Sigmoid colon (tissue), 7 donors: ENCODE measurements around the gene KCNQ1OT1. TPM values are rescaled to one million over a fixed set of nuclear protein-coding genes. Genes with fewer than 3 reads are reported as not detected.

Source experiments
- DNase-seq: peaks from one replicate; pipeline ENCODE4 v3.0.0-alpha.2; 2019
- H3K27ac ChIP-seq, 4 donors: fragments of 200-600 bp; sonication (generic); one replicate each; pipeline ENCODE4 v1.5.1; 2016 to 2019; ENCODE audit warnings: mild to moderate bottlenecking in 1 of 4
- H3K27me3 ChIP-seq, 3 donors: fragments of 200-600 bp; sonication (generic); one replicate each; pipeline ENCODE4 v1.5.1; 2019; ENCODE audit warnings: mild to moderate bottlenecking in 1 of 3
- H3K36me3 ChIP-seq, 4 donors: fragments of 200-600 bp; sonication (generic); one replicate each; pipeline ENCODE4 v1.5.1; 2016 to 2019
- H3K4me1 ChIP-seq, 4 donors: fragments of 200-600 bp; sonication (generic); one replicate each; pipeline ENCODE4 v1.5.1; 2017 to 2019
- H3K4me3 ChIP-seq, 4 donors: fragments of 200-600 bp; sonication (generic); one replicate each; pipeline ENCODE4 v1.5.1; 2017 to 2019; ENCODE audit warnings: mild to moderate bottlenecking in 2 of 4, moderate library complexity in 1 of 4
- H3K9me3 ChIP-seq, 4 donors: fragments of 200-600 bp in 3 of 4; sonication (generic) in 3 of 4; one replicate each; pipeline versions ENCODE4 v1.5.1 to v1.6.1; 2013 to 2019
- EP300 ChIP-seq, 4 donors: sonication (generic); formaldehyde crosslinking; IDR thresholded peaks; one replicate each; pipeline ENCODE4 v1.6.1; 2017; ENCODE audit warnings: antibody characterized with exemption in 4 of 4
- POLR2A ChIP-seq, 2 donors: fragments of 450-650 bp; IDR thresholded peaks; one replicate each; pipeline ENCODE4 v1.6.1; 2016; ENCODE audit warnings: antibody characterized with exemption in 2 of 2, mild to moderate bottlenecking in 2 of 2, moderate library complexity in 2 of 2
- POLR2AphosphoS5 ChIP-seq, 4 donors: sonication (generic); formaldehyde crosslinking; IDR thresholded peaks; one replicate each; pipeline ENCODE4 v1.6.1; 2017; ENCODE audit warnings: antibody characterized with exemption in 4 of 4
- WGBS, 2 donors: extraction: QIAGEN DNeasy Blood & Tissue Kit; methylation state at CpG; one replicate each; pipeline ENCODE4 v1.1.7; 2013; 5-methylcytosine and 5-hydroxymethylcytosine counted together
- intact Hi-C: fragments of 100-400 bp; cut with DNase I; formaldehyde crosslinking; loops from one replicate; pipeline ENCODE4 v1.15.1; 2023
- polyA plus RNA-seq, 3 donors: library from polyadenylated mRNA; stranded (reverse); fragments of 200-250 nt; gene quantifications; one replicate each; pipeline ENCODE4 v1.2.3, GENCODE V29; 2013
- total RNA-seq, 4 donors: library from RNA; depleted of rRNA; stranded (reverse); fragments of >200 nt; gene quantifications; one replicate each; pipeline ENCODE4 v1.1.0, GENCODE V29; 2016
- TF ChIP-seq, protein P1 (sequence below), 4 experiments: fragments of 450-650 bp in 3 of 4; fragments of 200-600 bp in 1 of 4; IDR thresholded peaks; one replicate each; pipeline ENCODE4 v1.5.1; 2016 to 2019; ENCODE audit warnings: antibody characterized with exemption in 4 of 4, mild to moderate bottlenecking in 3 of 4, moderate library complexity in 2 of 4
- donor health status: healthy with polysubstance abuse.
- donor health status: Bipolar disorder and iron deficiency.
- donor health status: healthy.

The KCNQ1OT1 gene
- total and polyA plus RNA-seq, 7 donors, result under 0.01 to 3.6 (median 0.99) TPM

DNA sequence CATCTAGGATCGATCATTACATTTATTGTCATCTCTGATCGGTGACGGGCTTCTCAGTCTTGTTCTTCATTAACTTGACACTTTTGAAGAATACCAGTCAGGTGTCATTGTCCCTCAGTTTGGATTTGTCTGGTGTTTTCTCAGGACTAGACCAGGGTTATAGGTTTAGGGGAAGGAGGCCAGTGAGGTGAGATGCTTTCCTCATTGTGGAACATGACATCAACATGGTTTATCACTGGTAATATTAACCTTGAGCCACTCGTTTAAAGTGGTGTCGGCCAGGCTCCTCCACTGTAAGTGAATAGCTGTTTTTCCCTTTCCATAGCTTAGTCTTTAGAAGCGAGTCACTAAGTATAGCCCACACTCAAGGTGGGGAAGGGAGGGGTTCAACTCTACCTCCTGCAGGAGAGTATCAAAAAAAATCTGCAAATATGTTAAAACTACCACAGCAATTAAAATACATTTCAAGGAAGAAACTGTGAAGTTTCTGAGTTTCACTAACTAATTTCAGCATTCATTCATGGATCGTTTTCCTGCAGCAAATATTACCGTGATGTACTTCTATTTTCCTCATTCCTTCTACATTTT, 42.0 kb downstream of the KCNQ1OT1 start:
- TF ChIP-seq POLR2AphosphoS5 (IDR thresholded peaks at IDR 0.05) (no peak), POLR2A (IDR thresholded peaks at IDR 0.05) (no peak), EP300 (IDR thresholded peaks at IDR 0.05) (no peak)
- TF ChIP-seq, protein P1, sequence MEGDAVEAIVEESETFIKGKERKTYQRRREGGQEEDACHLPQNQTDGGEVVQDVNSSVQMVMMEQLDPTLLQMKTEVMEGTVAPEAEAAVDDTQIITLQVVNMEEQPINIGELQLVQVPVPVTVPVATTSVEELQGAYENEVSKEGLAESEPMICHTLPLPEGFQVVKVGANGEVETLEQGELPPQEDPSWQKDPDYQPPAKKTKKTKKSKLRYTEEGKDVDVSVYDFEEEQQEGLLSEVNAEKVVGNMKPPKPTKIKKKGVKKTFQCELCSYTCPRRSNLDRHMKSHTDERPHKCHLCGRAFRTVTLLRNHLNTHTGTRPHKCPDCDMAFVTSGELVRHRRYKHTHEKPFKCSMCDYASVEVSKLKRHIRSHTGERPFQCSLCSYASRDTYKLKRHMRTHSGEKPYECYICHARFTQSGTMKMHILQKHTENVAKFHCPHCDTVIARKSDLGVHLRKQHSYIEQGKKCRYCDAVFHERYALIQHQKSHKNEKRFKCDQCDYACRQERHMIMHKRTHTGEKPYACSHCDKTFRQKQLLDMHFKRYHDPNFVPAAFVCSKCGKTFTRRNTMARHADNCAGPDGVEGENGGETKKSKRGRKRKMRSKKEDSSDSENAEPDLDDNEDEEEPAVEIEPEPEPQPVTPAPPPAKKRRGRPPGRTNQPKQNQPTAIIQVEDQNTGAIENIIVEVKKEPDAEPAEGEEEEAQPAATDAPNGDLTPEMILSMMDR (IDR thresholded peaks at IDR 0.05), result no peak
- H3K4me1 ChIP-seq, result no peaks in the 10 kb centered on the region
- H3K27ac ChIP-seq, result no peak overlapping the region
- WGBS, 2 donors, result 93 to 95% methylated on average over 8 of the region's 8 CpGs
- no peak for DNase-seq
- H3K4me3 ChIP-seq, result no peak overlapping the region
- no peaks in the 10 kb centered on the region for H3K36me3 ChIP-seq
- intact Hi-C loops, result no loop called here
- H3K27me3 ChIP-seq, result no peaks in the 10 kb centered on the region
- peaks cover 0 to 21% (median 0%) of the 10 kb centered on the region in 4 donors for H3K9me3 ChIP-seq

DNA sequence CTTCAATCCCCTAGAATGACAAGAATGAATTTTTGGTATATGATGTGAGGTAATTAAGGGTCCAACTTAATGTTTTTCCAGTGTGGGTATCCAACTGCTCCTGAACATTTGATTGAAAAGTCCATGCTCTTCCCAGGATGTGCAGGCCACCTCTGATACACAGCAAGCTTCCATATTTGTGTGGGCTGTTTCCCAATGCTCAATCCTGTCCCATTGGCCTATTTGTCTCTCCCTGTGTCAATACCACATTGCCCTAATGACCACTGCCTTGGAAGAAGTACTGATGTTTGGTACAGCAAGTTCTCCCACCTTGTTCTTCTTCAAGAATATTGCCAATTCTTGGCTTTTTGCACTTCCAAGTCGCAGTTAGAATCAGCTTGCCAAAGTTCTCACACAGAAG, 42.9 kb downstream of the KCNQ1OT1 start:
- Histone ChIP-seq H3K36me3 (no peaks in the 10 kb centered on the region), H3K4me3 (no peak overlapping the region), H3K9me3 (peaks cover 0 to 22% (median 0%) of the 10 kb centered on the region in 4 donors), H3K4me1 (no peaks in the 10 kb centered on the region), H3K27ac (no peak overlapping the region), H3K27me3 (no peaks in the 10 kb centered on the region)
- TF ChIP-seq, protein P1 (IDR thresholded peaks at IDR 0.05), result no peak
- TF ChIP-seq POLR2A (IDR thresholded peaks at IDR 0.05) (no peak), POLR2AphosphoS5 (IDR thresholded peaks at IDR 0.05) (no peak), EP300 (IDR thresholded peaks at IDR 0.05) (no peak)
- intact Hi-C loops, result no loop called here
- WGBS, 2 donors, result 89 to 90% methylated on average over 1 of the region's 1 CpG
- no peak for DNase-seq

DNA sequence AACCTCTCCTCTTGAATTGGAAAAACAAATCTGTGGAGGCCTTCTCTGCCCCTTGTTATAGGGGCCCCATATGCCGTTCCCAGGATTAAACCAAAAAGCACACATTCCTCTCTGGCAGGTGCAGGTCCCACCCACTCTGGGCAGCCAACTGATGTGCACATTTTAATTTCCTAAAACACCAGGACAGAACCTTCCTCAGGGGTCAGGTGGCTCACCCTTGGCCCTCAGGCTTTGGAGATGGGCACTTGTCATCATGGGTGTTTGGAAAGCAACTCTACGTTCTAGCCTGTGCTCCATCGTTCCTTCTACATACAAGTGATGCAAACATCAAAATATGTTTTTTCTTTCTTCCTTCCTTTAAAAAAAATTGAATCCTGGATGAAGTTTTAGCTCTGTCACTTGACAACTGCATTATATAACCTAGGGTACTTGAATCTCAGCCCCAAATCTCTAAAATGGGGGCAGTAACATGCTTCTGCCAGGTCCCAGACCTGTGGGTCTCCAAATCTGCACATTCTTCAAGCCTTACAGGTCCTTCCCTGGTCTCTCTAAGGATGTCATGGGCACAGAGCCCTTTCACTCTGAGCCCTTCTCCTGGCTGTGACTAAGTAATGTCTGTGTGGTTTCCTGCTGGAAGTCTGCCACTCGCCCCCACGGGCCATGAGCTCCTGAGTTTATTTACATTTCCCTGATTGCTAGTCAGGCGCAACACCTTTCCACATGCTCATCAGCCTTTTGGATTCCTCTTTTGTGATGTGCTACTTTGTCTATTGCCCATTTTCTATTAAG, 43.8 kb downstream of the KCNQ1OT1 start:
- H3K27me3 ChIP-seq, result no peaks in the 10 kb centered on the region
- peaks cover 0 to 30% (median 0%) of the 10 kb centered on the region in 4 donors for H3K9me3 ChIP-seq
- no peaks in the 10 kb centered on the region for H3K36me3 ChIP-seq
- DNase-seq, result no peak
- TF ChIP-seq POLR2A (IDR thresholded peaks at IDR 0.05) (no peak), EP300 (IDR thresholded peaks at IDR 0.05) (no peak), POLR2AphosphoS5 (IDR thresholded peaks at IDR 0.05) (no peak)
- TF ChIP-seq, protein P1 (IDR thresholded peaks at IDR 0.05), result no peak
- 49 to 59% methylated on average over 6 of the region's 6 CpGs for WGBS, 2 donors
- intact Hi-C loops, result no loop called here
- no peak overlapping the region for H3K27ac ChIP-seq
- H3K4me3 ChIP-seq, result no peak overlapping the region
- no peaks in the 10 kb centered on the region for H3K4me1 ChIP-seq

DNA sequence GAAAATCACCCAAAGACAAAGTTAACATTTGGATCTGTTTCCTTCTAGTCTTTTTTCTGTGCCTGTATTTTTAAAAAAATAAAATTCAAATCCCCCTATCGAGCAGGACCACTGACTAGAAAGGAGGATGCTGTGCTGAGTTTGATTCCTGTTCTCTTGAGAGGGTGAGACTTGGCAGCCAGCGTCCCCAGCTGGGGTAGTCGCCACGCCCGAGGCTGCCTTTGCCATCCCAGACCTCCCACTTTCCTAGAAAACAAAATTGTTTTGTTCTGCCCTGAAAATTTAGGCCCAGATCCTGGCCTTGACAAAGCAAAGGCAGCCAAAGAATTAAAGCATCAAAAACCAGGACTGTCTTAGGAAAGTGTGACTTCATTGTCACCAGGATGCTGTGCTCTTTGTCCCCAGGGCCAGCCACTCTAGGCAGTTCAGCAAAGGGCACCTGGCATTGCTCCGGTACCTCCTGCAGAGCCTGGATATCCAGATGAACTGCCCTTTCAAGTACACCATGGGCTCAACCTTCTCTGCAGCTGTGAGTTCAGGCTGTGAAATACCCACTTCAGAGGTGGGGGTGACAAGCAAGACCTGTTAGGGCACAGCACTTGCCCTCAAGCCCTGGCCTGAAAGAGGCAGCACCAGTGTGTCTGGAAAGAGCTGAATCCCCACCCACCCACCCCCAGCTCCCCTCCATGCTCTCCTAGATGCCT, 44.6 kb downstream of the KCNQ1OT1 start:
- no peak for DNase-seq
- Histone ChIP-seq H3K9me3 (peaks cover 2 to 34% (median 5%) of the 10 kb centered on the region in 4 donors), H3K36me3 (no peaks in the 10 kb centered on the region), H3K27me3 (no peaks in the 10 kb centered on the region), H3K4me3 (no peak overlapping the region), H3K4me1 (no peaks in the 10 kb centered on the region), H3K27ac (no peak overlapping the region)
- intact Hi-C loops, result no loop called here
- 90 to 94% methylated on average over 6 of the region's 6 CpGs for WGBS, 2 donors
- TF ChIP-seq, protein P1 (IDR thresholded peaks at IDR 0.05), result no peak
- TF ChIP-seq EP300 (IDR thresholded peaks at IDR 0.05) (no peak), POLR2A (IDR thresholded peaks at IDR 0.05) (no peak), POLR2AphosphoS5 (IDR thresholded peaks at IDR 0.05) (no peak)
